HEK293 (cell line): ENCODE results near the gene SLC39A13.

Source experiments
- CTCF ChIA-PET: fragments of 350-600 bp; formaldehyde crosslinking; extraction: SDS; loops from one replicate; lab custom pipeline; 2021; ENCODE audit warnings: antibody characterized with exemption; lab: Yijun Ruan, JAX
- POLR2A ChIA-PET: fragments of 300-600 bp; formaldehyde crosslinking; extraction: SDS; loops from one replicate; lab custom pipeline; 2020; ENCODE audit warnings: antibody characterized with exemption, inconsistent platforms; lab: Yijun Ruan, JAX
- H3K27ac ChIP-seq: fragments of 200-500 bp; sonication (Bioruptor generic); 2 replicates; pipeline ENCODE4 v1.5.1; 2014; ENCODE audit warnings: low read depth, low read length, control low read depth, inconsistent platforms; ENCODE audit errors: extremely low read depth
- H3K36me3 ChIP-seq, 2 experiments: fragments of 200-500 bp in 1 of 2; sonication (Bioruptor generic) in 1 of 2; 1 replicate in 1 of 2; 2 replicates in 1 of 2; pipeline ENCODE4 v1.5.1; 2014 to 2017; ENCODE audit warnings: inconsistent platforms in 2 of 2, low read length in 2 of 2; ENCODE audit not compliant: control insufficient read depth in 2 of 2, insufficient read depth in 1 of 2
- H3K4me1 ChIP-seq: fragments of 200-500 bp; sonication (Bioruptor generic); 2 replicates; pipeline ENCODE4 v1.5.1; 2014; ENCODE audit warnings: mild to moderate bottlenecking, low read length, inconsistent platforms; ENCODE audit not compliant: control insufficient read depth, insufficient read depth
- H3K4me3 ChIP-seq: 2 replicates; pipeline ENCODE4 v1.5.1; 2011; ENCODE audit warnings: low read depth, mild to moderate bottlenecking, control low read depth, low read length, moderate library complexity
- H3K9me3 ChIP-seq: fragments of 200-500 bp; sonication (Bioruptor generic); 2 replicates; pipeline ENCODE4 v1.5.1; 2014; ENCODE audit warnings: low read depth, low read length, inconsistent platforms; ENCODE audit not compliant: control insufficient read depth, insufficient read depth
- PRDM4 ChIP-seq: fragments of 450-650 bp; formaldehyde crosslinking; IDR thresholded peaks from 2 replicates; pipeline ENCODE4 v1.5.1; 2017; ENCODE audit warnings: missing biosample characterization, missing genetic modification characterization
- ZBTB10 ChIP-seq: fragments of 450-650 bp; formaldehyde crosslinking; IDR thresholded peaks from 2 replicates; pipeline ENCODE4 v1.5.1; 2016; ENCODE audit warnings: missing biosample characterization, missing genetic modification characterization
- ZBTB8A ChIP-seq: fragments of 450-650 bp; formaldehyde crosslinking; IDR thresholded peaks from 2 replicates; pipeline ENCODE4 v1.5.1; 2016; ENCODE audit warnings: missing biosample characterization, missing genetic modification characterization
- ZFP37 ChIP-seq: fragments of 450-650 bp; formaldehyde crosslinking; IDR thresholded peaks from 2 replicates; pipeline ENCODE4 v1.5.1; 2016; ENCODE audit warnings: missing biosample characterization, missing genetic modification characterization
- ZNF16 ChIP-seq: fragments of 450-650 bp; formaldehyde crosslinking; IDR thresholded peaks from 2 replicates; pipeline ENCODE4 v1.5.1; 2016; ENCODE audit warnings: low read depth, missing biosample characterization, missing genetic modification characterization
- ZNF324 ChIP-seq: fragments of 450-650 bp; formaldehyde crosslinking; IDR thresholded peaks from 2 replicates; pipeline ENCODE4 v1.5.1; 2016; ENCODE audit warnings: missing biosample characterization, missing genetic modification characterization
- ZNF354C ChIP-seq: fragments of 450-650 bp; formaldehyde crosslinking; IDR thresholded peaks from 2 replicates; pipeline ENCODE4 v1.5.1; 2016; ENCODE audit warnings: missing biosample characterization, missing genetic modification characterization, low read depth, borderline replicate concordance
- ZNF423 ChIP-seq: fragments of 450-650 bp; formaldehyde crosslinking; IDR thresholded peaks from 2 replicates; pipeline ENCODE4 v1.5.1; 2016; ENCODE audit warnings: missing biosample characterization, missing genetic modification characterization
- ZNF473 ChIP-seq: fragments of 450-650 bp; formaldehyde crosslinking; IDR thresholded peaks from 2 replicates; pipeline ENCODE4 v1.5.1; 2017; ENCODE audit warnings: missing biosample characterization, missing genetic modification characterization
- ZNF600 ChIP-seq: fragments of 450-650 bp; formaldehyde crosslinking; IDR thresholded peaks from 2 replicates; pipeline ENCODE4 v1.5.1; 2016; ENCODE audit warnings: missing biosample characterization, missing genetic modification characterization
- ZNF677 ChIP-seq: fragments of 450-650 bp; IDR thresholded peaks from 2 replicates; pipeline ENCODE4 v1.5.0; 2018; ENCODE audit warnings: missing biosample characterization, mild to moderate bottlenecking, missing genetic modification characterization, moderate library complexity
- ZNF785 ChIP-seq: fragments of 450-650 bp; formaldehyde crosslinking; IDR thresholded peaks from 2 replicates; pipeline ENCODE4 v1.5.1; 2016; ENCODE audit warnings: missing biosample characterization, missing genetic modification characterization
- ZNF837 ChIP-seq: fragments of 450-650 bp; formaldehyde crosslinking; IDR thresholded peaks from 2 replicates; pipeline ENCODE4 v1.5.1; 2016; ENCODE audit warnings: missing biosample characterization, missing genetic modification characterization
- TF ChIP-seq, protein P1 (sequence below): fragments of 450-650 bp; IDR thresholded peaks from 2 replicates; pipeline ENCODE4 v1.5.1; 2018; ENCODE audit warnings: missing biosample characterization, mild to moderate bottlenecking, missing genetic modification characterization
- TF ChIP-seq, protein P2 (sequence below): fragments of 450-650 bp; formaldehyde crosslinking; IDR thresholded peaks from 2 replicates; pipeline ENCODE4 v1.5.1; 2016; ENCODE audit warnings: missing biosample characterization, missing genetic modification characterization
- TF ChIP-seq, protein P3 (sequence below): fragments of 450-650 bp; formaldehyde crosslinking; IDR thresholded peaks from 2 replicates; pipeline ENCODE4 v1.5.1; 2016; ENCODE audit warnings: missing biosample characterization, missing genetic modification characterization, low read depth

SLC39A13 gene

DNA sequence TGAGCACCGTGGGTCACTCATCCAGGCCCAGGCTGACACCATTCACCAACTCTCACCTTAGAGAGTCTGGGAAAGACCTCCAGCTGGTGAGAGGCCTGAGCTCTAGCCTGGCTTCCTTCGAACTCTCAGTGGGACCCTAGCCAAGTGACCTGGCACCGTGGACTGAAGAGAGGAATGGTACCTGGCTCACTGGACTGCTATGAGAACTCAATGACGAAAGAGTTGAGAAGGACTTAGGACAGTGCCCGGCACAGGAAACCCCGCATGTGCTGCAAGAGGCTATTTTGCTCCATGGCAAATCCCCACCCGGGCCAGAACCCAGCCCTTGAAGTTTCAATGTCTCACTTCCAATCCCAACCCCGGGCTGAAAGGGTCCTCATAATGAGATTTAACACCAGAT, 41.2 kb downstream of the SLC39A13 start (continued):
- no peak for TF ChIP-seq ZNF324 (tag by site-specific recombination)
- TF ChIP-seq ZNF473 = no peak
- TF ChIP-seq, protein P1, sequence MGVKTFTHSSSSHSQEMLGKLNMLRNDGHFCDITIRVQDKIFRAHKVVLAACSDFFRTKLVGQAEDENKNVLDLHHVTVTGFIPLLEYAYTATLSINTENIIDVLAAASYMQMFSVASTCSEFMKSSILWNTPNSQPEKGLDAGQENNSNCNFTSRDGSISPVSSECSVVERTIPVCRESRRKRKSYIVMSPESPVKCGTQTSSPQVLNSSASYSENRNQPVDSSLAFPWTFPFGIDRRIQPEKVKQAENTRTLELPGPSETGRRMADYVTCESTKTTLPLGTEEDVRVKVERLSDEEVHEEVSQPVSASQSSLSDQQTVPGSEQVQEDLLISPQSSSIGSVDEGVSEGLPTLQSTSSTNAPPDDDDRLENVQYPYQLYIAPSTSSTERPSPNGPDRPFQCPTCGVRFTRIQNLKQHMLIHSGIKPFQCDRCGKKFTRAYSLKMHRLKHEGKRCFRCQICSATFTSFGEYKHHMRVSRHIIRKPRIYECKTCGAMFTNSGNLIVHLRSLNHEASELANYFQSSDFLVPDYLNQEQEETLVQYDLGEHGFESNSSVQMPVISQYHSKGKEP (tag by site-specific recombination) = no peak
- TF ChIP-seq, protein P2, sequence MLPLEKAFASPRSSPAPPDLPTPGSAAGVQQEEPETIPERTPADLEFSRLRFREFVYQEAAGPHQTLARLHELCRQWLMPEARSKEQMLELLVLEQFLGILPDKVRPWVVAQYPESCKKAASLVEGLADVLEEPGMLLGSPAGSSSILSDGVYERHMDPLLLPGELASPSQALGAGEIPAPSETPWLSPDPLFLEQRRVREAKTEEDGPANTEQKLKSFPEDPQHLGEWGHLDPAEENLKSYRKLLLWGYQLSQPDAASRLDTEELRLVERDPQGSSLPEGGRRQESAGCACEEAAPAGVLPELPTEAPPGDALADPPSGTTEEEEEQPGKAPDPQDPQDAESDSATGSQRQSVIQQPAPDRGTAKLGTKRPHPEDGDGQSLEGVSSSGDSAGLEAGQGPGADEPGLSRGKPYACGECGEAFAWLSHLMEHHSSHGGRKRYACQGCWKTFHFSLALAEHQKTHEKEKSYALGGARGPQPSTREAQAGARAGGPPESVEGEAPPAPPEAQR (tag by site-specific recombination) = no peak
- no peak for TF ChIP-seq ZNF837
- no peak for TF ChIP-seq ZNF354C (tag by site-specific recombination)
- TF ChIP-seq, protein P3, sequence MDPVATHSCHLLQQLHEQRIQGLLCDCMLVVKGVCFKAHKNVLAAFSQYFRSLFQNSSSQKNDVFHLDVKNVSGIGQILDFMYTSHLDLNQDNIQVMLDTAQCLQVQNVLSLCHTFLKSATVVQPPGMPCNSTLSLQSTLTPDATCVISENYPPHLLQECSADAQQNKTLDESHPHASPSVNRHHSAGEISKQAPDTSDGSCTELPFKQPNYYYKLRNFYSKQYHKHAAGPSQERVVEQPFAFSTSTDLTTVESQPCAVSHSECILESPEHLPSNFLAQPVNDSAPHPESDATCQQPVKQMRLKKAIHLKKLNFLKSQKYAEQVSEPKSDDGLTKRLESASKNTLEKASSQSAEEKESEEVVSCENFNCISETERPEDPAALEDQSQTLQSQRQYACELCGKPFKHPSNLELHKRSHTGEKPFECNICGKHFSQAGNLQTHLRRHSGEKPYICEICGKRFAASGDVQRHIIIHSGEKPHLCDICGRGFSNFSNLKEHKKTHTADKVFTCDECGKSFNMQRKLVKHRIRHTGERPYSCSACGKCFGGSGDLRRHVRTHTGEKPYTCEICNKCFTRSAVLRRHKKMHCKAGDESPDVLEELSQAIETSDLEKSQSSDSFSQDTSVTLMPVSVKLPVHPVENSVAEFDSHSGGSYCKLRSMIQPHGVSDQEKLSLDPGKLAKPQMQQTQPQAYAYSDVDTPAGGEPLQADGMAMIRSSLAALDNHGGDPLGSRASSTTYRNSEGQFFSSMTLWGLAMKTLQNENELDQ = no peak

- no peaks in the 10 kb centered on the region for H3K36me3 ChIP-seq
- ChIA-PET POLR2A (no interaction called here), CTCF (interaction anchor here (4.5 kb wide), 1 partner anchor 79 kb away, joined by 36 read pairs; no protein-coding TSS in a partner anchor)
- no peak overlapping the region for H3K4me3 ChIP-seq
- TF ChIP-seq PRDM4 (tag by site-specific recombination) = no peak
- TF ChIP-seq ZNF785 (tag by site-specific recombination) = no peak
- TF ChIP-seq ZNF473 = no peak
- TF ChIP-seq ZFP37 (tag by site-specific recombination) = no peak
- no peak for TF ChIP-seq ZBTB10 (tag by site-specific recombination)
- no peak for TF ChIP-seq ZBTB8A (tag by site-specific recombination)
- no peak for TF ChIP-seq ZNF16
- TF ChIP-seq ZNF423 (tag by site-specific recombination) = no peak
- no peak for TF ChIP-seq ZNF677 (tag by site-specific recombination)
- no peak for TF ChIP-seq ZNF600 (tag by site-specific recombination)
- no peak overlapping the region for H3K27ac ChIP-seq
- no peaks in the 10 kb centered on the region for H3K4me1 ChIP-seq
- H3K9me3 ChIP-seq = no peaks in the 10 kb centered on the region
Measured at GRCh38 chr11:47451436-47451835, 43.0 kb downstream of the SLC39A13 start.
